ENCODE measurements around the gene GFM1.
A peak's percentile ranks its signal among the peaks of the same experiment; 100 is the strongest.

Gene GFM1

DNA sequence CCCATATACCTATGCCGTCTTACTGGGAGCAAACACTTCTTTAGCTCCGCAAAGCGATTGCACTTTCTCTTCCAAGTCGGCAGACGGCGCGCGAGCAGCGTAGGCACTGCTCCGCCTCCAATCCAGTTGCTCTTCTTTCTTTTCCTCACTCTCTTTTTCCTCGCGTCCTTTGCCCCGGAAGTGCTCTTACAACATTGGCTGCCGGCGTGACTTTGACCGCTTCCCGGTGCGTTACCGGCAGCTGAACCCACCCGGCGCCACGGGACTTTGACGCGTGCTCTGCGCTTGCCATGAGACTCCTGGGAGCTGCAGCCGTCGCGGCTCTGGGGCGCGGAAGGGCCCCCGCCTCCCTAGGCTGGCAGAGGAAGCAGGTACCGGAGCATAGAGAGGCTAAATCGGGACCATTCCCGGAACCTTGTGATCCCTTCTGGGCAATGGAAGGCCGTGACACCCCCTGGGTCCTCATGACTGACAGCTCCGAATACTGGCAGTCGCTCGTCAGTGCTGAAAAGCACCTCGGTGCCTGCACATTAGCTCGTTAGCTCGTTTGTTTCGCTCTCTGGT is at the start of gene GFM1:
GFM1 (plus strand) TSS at position 183 of the 564 bp plus-strand sequence; CDS start at position 291, 108 bp downstream.
- DNase-seq, result peak; percentile 81

DNA sequence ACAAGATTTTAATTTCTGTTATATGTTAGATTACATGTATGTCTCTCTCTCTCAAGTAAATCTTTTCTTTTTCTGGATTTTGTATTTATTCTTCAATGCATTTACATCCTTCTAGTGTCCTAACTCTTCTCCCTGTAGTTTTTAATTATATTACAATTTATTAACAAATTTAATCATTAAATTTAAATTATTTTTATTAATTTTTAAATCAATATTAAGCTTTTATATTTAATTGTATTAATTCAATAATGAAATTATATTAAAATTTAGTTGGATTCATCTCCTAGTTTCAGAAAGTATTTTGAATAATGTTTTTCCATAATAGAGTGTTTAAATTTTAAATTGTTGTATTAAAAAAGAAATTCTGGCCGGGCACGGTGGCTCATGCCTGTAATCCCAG is 43.5 kb upstream of the GFM1 start:
- DNase-seq, result no peak

DNA sequence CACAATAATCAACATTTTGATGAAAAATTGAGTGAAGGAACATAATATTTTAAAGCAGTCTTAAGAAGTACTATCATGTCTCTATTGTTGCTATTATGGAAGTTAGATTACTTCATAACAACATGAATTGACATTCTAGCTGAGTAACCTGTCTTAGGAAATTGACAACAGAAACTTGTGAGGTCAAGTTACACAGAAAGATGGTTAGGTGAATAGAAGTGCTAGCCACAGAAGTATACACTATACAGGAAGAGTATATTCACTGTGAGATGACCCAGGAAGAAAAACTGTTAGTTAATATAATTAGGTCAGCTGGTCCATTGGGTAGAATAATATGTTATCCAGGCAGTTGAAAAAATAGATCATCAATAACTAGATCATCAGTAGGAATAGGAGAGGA is 42.1 kb upstream of the GFM1 start:
- no peak for DNase-seq

DNA sequence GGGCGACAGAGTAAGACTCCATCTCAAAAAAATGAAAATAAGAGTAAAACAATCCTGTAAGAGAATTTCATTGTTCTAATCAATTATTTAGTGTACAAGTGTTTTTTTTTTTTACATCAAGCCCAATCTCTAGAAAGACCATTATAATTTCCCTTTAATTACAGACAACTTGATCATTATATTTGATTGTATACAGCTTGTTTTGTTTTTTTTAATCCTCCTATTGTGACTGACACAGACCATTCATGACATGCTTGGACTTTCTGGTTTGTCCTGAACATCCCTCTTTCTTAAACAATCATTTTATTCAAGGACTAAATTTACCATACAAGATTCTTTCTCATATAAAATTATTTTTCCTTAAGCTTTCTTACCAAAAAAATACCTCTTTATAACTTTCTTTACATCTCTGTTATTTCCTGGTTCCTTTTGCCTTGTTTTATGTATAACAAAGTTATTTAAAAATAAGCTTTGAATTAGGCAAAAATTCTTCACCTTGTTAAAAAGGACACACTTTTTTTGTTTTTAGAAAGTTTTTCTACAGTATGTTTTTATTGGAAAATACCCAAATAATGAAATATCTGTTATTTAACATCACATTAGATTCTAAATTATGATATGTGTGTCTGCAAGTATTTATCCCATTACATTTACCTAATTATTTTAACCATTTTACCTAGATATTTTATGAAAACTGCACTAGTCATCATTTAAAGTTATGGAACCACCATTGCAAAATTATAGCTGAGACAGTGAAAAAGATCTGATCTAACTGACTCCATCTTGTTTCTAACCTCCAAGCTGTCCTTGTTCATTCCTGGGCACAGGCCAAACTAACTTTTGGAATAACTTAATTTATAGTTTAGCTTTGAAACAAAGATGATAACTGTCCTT is 26.1 kb upstream of the GFM1 start:
- no peak for DNase-seq

DNA sequence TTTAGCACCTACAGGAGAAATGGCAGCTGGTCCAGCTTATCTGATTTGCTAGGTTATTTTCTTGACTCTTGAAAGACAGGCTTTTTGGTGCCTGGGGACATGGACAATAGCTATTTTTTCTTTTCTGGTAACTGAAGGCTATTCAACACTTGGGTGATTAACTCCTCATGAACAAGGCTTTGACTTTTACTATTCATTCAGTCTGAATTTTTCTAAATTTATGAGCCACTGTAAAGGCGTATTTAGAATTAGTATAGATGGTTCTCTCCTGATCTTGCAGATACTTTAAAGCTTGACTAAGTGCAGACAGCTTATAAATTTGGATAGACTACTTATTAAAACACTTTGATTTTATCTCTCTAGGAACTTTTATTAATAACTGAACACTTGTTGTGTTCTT is 18.4 kb upstream of the GFM1 start:
- DNase-seq, result no peak

DNA sequence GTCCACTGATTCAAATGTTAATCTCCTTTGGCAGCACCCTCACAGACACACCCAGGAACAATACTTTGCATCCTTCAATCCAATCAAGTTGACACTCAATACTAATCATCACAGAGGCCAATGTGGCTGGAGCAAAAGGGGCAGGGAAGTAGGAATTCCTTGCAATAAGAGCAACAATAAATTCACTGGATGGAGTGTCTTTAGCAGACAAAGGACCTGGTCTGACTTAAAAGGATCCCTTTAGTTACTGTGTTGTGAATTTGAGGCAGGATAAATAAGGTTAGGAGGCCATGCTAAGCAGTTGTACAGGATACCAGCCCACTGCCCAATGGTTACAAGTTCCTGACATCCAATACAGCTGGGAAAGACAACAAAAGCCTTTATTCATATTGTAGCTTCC is 12.3 kb upstream of the GFM1 start:
- no peak for DNase-seq

DNA sequence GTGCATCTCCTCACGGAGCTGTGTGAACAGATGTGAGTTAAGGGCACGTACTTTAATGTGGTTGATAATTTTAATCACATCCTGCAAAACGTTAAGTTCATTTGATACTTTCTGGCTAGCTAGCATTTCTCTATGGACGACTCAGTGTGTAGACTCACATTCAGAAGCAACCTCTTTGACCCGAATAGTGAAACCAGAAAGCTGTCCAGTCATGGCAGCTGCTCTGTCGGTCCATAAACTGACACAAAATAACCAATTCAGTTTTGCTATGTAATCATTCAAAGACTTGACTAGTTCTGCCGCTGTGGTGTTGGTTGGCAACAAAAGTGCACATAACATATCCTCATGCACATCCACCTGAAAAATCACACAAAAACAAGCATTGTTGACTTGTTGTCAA is 3.7 kb upstream of the GFM1 start:
- no peak for DNase-seq

DNA sequence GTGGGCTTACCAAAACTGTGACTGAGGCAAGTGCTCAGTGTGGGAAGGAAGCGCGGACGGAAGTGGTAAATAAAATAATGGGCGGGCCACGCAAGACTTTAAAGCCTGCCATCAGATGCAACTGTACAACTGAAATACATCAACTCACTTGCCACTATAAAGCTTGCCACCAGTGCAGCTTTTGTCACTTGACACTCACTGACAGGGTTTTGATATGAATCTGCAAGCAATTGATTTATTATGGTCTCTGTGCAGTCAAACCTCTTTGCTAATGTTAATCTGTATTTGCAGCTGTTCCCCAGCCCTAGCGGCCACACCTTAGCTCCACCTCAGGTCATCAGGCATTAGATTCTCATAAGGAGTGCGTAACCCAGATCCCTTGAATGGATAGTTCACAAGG is 2.3 kb upstream of the GFM1 start:
- DNase-seq, result no peak

DNA sequence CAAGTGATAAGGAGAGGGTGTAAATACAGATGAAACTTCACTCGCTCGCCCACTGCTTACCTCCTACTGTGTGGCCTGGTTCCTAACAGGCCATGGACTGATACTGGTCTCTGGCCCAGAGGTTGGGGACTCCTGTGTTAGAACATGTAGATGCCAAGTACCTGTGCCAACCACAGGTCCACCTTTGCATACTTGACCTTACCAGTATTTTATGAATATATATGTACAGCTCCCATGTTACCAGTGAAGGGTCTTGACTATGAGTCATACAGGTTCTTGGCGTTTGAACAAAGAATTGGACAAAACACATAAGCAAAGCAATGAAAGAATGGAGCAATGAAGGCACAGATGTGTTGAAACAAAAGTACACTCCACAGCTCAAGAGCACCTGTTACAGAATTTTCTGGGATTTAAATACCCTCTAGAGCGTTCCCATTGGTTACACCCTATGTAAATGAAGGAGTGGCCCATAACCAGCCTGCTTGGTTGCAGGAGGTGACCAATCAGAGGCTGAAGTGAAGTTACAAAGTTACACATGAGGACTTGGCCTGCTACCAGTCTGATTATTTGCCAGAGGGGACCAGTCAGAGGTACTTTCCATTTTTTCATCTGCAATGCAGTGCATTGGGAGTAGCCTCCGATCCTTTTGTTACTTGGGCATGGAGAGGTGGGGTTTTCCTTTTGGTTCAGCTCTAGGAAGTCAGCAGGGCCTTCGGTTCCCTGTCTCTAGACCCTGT is 1.7 kb upstream of the GFM1 start:
- DNase-seq, result no peak

DNA sequence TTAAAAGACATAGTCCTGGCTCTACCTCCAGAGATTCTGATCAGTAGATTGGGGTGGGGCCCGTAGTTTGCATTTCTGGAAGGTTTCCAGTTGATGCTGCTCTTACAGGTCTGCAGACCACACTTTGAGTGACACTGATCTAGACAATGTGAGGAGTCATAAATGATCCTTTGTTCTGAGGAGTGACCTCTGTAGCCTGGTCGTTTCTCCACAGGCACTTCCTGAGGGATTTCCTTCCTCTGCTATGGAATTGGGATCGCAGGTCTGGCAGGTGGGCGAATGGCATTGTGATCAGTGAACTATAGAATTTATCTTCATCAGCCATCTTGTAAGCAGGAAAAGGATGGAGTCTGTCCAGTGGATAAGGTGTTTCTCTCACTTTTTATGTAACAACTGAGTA is 5.5 kb downstream of the GFM1 start:
- DNase-seq, result no peak

DNA sequence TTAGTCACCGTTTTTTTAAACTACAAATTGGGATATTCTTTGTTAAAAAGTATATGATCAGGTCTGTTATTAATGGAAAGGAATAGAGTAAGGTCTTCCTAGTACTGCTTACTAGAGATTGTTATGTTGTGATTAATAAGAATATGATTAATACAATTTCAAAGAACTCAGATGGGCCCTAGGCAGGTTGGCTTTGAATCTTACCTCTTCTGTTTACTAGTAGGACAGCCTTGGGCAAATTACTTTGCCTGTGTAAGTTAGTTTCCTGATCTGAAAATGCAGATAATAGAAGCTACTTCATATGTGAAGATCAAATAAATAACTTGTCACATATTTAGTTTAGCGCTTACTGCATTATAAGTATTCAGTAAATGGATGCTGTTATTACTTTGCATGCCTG is 6.9 kb downstream of the GFM1 start:
- no peak for DNase-seq

DNA sequence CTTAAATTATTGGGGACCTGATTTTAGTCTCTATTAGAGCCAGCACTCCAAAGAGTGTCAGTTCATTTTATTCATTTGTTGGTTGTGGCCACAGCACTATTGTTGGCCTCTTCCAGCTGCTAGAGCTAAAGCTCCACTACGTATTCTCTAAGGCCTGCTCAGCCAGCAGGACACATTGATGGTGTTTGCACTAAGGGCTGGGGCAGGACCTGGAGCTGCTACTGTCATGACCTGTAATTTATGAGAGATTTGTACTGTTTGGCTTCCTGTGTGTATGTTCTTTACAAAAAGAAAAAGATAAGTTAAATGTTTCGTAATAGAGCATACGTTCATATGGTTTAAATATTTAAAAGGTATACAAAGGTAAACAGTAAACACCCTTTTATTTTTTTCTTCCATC is 8.1 kb downstream of the GFM1 start:
- DNase-seq, result no peak

DNA sequence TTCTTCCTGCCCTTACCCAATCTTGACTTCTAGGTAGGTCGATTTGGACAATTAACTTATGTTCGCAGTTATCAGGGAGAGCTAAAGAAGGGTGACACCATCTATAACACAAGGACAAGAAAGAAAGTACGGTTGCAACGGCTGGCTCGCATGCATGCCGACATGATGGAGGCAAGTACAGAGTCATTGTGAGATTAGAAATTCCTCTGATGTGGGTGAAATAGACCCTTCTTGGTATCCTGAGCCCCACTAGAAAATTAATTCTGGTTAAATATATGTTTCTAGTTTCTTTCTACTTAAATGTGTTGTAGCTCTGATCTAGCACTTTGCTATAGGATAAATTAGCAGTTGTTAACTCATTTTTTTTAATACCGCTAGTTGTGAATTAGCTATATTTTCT is 14.6 kb downstream of the GFM1 start:
- DNase-seq, result no peak

DNA sequence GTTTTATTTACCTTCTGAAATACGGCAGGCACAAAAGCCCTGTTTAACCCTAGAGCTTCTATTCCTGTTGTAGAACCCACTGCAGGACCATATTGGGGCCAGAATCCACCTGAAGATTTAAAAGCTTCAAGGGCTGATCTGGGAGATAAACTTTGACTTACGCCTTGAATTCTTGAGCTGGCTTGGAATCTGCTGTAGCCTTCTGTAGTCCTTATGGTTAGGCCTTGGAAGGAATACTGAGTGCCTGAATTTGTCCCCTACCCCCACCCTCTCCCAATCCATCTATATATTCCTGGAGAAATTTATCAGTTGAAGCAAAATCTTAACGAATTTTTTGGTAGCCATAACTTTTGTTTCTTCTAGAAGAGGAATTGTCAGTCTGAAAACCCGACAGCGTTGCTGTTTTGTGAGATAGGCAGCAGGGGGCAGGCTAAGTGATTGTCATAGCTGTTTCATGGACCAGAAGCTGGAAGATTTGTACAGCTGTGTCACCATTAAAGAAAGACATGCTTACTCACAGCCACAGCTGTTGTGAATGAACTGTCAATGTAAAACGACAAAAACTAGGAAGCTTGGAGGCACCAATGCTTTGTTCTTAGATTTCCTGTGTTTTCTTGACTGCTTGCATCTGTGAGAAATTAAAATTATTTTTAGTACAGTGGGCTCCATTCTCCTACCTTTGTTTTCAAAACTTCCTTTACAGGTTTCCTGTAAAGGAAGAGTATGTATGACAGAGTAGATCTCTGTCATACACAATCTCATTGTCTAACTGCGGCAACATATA is 15.3 kb downstream of the GFM1 start:
- DNase-seq, result peak; percentile 12

DNA sequence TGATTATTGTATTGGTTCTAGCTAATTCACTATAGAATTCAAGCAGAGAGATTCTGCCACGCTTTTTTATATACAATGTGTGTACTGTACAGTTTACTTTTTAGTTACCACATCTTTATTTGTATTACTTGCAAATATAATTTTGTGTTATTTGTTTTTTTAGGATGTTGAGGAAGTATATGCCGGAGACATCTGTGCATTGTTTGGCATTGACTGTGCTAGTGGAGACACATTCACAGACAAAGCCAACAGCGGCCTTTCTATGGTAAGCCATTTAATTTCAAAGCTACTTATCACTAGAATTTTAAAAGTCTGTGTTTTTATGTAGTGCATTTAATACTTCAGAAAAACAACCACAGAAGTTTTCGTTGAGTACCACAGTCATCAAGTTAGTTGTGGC is 16.4 kb downstream of the GFM1 start:
- DNase-seq, result no peak

DNA sequence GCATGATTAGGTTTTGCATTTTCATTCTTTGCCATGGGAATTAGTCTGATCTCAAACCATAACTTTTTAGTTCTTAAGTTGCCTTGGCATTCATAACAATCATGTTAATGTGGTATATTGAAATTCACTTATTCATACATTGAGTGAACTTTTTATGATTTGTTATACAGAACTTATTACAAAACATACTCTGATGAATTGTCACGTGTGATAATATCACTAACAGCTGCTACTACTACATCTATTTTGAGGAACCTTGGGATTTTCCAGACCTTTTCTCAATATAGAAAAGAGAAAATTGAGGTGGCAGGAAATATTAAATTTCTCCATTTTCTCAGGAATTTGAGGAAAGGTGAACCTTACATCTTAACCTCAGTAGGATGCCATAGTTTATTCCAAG is 18.9 kb downstream of the GFM1 start:
- DNase-seq, result no peak

DNA sequence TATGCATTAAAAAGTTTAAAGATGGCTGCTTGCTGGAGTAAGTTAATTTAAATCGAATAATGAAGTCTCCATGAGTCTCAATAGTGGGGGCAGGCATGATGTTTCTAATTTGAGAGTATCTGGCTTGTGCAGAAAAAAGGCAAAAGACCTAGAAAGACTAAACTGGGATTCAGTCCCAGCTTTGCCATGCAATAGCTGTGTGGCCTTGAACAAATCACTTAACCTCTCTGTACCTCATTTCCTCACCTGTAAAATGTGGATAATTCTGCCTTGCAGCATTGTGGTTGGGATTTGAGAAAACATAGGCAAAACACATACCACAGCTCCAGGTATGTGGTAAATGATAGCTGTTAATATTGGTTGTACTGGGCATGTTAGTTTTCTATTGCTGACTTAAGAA is 19.5 kb downstream of the GFM1 start:
- no peak for DNase-seq

DNA sequence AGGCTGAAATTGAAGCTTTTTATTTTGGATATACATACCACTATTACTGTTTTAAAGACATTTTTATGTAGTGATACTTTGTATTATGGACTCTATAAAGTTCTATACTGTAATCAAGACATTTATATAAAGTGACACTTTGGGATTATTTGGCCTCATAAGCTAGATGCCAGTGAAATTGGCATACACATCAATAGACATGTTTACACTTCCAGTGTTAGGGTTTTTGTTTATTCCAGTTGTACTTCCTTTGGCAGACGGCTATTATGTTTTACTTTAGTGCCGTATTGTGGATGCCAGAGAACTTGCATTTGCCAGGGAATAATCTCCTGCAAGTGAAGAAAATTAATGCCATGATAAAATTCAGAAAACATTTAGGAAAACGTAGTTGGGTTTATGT is 22.1 kb downstream of the GFM1 start:
- DNase-seq, result no peak

DNA sequence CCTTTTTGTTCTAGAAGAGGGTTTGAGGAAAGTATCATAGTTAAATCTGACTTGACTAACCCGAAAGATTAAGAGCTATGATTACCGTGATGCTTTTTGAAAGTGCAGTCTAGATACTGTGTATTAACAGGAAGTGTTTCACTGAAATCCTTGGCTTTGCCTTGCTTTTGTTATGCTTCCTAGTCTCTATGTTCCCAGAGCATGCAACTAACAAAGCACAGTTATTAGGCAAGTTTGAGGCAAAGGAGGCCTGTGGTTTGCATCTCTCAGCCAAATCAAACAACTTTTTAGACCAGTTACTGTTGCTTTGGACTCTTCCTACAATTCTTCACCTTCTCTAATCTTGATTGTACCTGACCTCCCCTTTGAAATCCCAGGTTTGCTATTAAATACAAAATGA is 24.2 kb downstream of the GFM1 start:
- no peak for DNase-seq

DNA sequence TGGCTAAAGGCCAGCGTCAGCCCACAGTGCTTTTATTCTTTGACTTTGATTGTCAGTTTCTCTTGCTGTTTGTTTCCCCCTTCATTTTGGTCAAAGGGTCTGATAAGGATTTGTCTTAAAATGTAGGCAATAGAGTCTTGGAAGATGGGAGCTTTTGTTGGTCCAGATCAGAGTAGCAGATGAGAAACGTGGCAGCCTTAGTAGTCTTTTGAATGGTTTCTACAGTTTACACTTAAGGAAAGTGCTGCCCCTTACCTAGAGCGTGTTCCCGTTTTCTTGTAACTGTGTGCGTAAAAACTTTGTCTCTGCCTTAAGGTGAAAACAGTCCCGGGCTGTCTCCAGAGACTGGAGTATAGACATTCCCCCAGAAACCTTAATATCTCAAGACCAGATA is 27.5 kb downstream of the GFM1 start:
- DNase-seq, result no peak

DNA sequence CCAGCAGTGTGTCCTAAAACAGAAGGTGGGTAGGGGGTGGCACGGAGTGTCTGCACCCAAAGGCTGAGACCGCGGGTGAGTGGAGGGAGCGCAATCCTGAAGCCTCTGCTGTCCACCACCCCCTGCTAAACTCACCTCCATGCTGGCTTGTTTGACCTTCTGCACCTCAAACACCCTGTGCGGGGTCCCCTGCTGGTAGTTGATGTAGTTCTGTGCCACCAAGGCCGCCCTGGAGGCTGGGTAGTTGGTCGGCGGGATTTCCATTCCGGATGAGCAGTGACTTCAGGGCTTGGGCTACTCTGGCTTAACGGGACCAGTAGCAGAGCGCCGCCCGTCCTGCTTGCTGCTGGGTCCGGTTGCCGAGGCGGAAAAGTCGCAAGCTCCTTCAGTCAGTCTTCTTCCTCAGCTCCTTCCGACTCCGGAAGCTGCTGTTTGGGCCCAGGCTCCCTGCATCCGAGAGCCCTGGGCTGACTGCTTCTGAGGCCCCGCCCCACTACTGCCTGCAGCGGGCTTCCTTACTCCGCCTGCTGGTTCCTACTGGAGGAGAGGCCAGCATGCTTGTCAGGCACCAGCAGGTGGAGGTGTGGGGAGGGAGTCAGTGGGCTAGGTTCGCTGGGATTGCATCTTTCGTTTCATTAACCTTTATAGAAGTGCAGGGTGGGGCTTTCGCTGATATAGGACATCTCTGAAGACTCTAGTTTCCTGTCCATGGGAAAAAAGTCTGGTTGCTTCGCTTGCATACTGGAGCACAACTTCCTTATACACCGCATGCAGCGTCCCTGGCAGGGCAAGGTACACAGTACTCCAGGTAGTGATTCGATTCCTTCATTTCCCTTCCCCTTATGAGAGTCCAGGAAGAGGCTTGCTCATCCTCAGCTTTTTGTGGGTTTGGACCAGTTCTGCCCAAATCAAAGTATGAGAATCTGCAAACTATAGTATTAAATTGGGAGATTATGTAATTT is 28.2 kb downstream of the GFM1 start, which contains the start of gene LXN:
LXN (minus strand) TSS at position 434 of the 962 bp plus-strand sequence; CDS start at position 264, 170 bp downstream.
- DNase-seq, result peak; percentile 72

DNA sequence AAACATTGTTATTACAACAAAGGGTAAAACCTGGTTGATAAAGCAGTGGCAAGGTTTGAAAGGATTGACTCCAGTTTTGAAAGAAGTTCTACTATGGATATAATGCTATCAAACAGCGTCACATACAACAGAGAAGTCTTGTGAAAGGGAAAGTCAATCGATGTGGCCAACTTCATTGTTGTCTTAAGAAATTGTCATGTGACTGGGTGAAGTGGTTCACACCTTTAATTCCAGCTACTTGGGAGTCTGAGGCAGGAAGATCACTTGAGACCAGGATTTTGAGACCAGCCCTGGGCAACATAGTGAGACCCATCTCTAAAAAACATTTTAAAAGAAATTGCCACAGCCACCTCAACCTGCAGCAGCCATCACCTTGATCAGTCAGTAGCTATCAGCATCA is 34.4 kb downstream of the GFM1 start:
- DNase-seq, result no peak

All from activated effector memory CD4-positive, alpha-beta T cell treated with Interleukin-2 at 50 U/mL for 16 hours (primary cell).